HCT116 (cell line): ENCODE measurements around the gene RPL28. TPM values are rescaled to one million over a fixed set of nuclear protein-coding genes. Genes with fewer than 3 reads are reported as not detected.

Experiments used
- ATAC-seq: fragments of 200-7000 bp; cut with Tn5 transposase; 2 replicates; pipeline ENCODE4 v1.9.1; 2020; ENCODE audit warnings: mild to moderate bottlenecking, moderate library complexity
- BruUV-seq: library from RNA; stranded (reverse); fragments of 400-500 nt; replicated peaks from 2 replicates; lab custom pipeline; 2021; lab: Mats Ljungman, UMichigan
- CTCF ChIA-PET: fragments of 300-600 bp; sonication (Branson Sonifier 250); formaldehyde crosslinking; loops from one replicate; lab custom pipeline; 2021; ENCODE audit warnings: antibody characterized with exemption; lab: Charles Lee
- POLR2A ChIA-PET: fragments of 300-600, 350-600 bp; sonication (Branson Sonifier 250); formaldehyde crosslinking; loops from one replicate; lab custom pipeline; 2021; ENCODE audit warnings: antibody characterized with exemption; lab: Charles Lee
- RAD21 ChIA-PET, 2 experiments: fragments of 300-600 bp; sonication (Branson Sonifier 250); formaldehyde crosslinking; loops; one replicate each; lab custom pipeline; 2023; ENCODE audit warnings: low total read pairs in 2 of 2; ENCODE audit not compliant: uncharacterized antibody in 2 of 2, unreplicated experiment in 2 of 2, low non-redundant PET in 1 of 2; lab: Charles Lee
- DNase-seq: peaks from one replicate; pipeline ENCODE4 v3.0.0-alpha.2; 2010; ENCODE audit warnings: low read depth, low spot score
- H2AFZ ChIP-seq: fragments of 200-600 bp; shearing (Covaris generic), sonication (generic); 2 replicates; pipeline ENCODE4 v1.6.1; 2017; ENCODE audit warnings: low read depth, mixed run types, mixed read lengths, antibody characterized with exemption, low read length; ENCODE audit not compliant: poor library complexity, severe bottlenecking
- H3K27ac ChIP-seq: 2 replicates; pipeline ENCODE4 v1.5.1; 2012; ENCODE audit warnings: low read depth, low read length
- H3K27me3 ChIP-seq: fragments of 200-600 bp; sonication (generic); 2 replicates; pipeline ENCODE4 v1.6.1; 2016; ENCODE audit warnings: mixed run types, low read length, mixed read lengths; ENCODE audit not compliant: insufficient read depth
- H3K36me3 ChIP-seq, 2 experiments: fragments of 200-500 bp in 1 of 2; fragments of 200-600 bp in 1 of 2; sonication (Bioruptor generic) in 1 of 2; sonication (generic) in 1 of 2; 2 replicates each; pipeline versions ENCODE4 v1.5.1 to v1.6.1; 2014 to 2016; ENCODE audit warnings: low read length in 2 of 2, inconsistent platforms in 1 of 2, mixed read lengths in 1 of 2, mixed run types in 1 of 2; ENCODE audit not compliant: insufficient read depth in 2 of 2, control insufficient read depth in 1 of 2
- H3K4me1 ChIP-seq, 2 experiments: fragments of 200-600 bp in 1 of 2; sonication (generic) in 1 of 2; 2 replicates each; pipeline versions ENCODE4 v1.5.1 to v1.6.1; 2012 to 2017; ENCODE audit warnings: low read length in 2 of 2, inconsistent platforms in 1 of 2, mild to moderate bottlenecking in 1 of 2, mixed read lengths in 1 of 2, mixed run types in 1 of 2, moderate library complexity in 1 of 2; ENCODE audit not compliant: insufficient read depth in 2 of 2, control insufficient read depth in 1 of 2
- H3K4me2 ChIP-seq: fragments of 200-600 bp; sonication (generic); 2 replicates; pipeline ENCODE4 v1.6.1; 2017; ENCODE audit warnings: mixed run types, low read length, mixed read lengths
- H3K4me3 ChIP-seq, 2 experiments: fragments of 200-600 bp in 1 of 2; sonication (generic) in 1 of 2; replicated peaks in 1 of 2; 2 replicates each; pipeline ENCODE4 v1.5.1; 2011 to 2016; ENCODE audit warnings: low read length in 2 of 2, control low read depth in 1 of 2, low read depth in 1 of 2, mild to moderate bottlenecking in 1 of 2, mixed read lengths in 1 of 2, mixed run types in 1 of 2
- H3K79me2 ChIP-seq: fragments of 200-600 bp; sonication (generic); 2 replicates; pipeline ENCODE4 v1.6.1; 2017; ENCODE audit warnings: mild to moderate bottlenecking, mixed run types, low read length, moderate library complexity, mixed read lengths; ENCODE audit not compliant: insufficient read depth
- H3K9ac ChIP-seq: fragments of 200-600 bp; sonication (generic); 2 replicates; pipeline ENCODE4 v1.6.1; 2016; ENCODE audit warnings: low read length, mixed read lengths
- H3K9me2 ChIP-seq: fragments of 200-600 bp; sonication (generic), shearing (Covaris generic); 2 replicates; pipeline ENCODE4 v1.6.1; 2017; ENCODE audit warnings: mixed run types, mild to moderate bottlenecking, moderate library complexity; ENCODE audit not compliant: insufficient read depth
- H3K9me3 ChIP-seq, 2 experiments: fragments of 200-500 bp in 1 of 2; fragments of 200-600 bp in 1 of 2; sonication (Bioruptor generic) in 1 of 2; sonication (generic) in 1 of 2; 2 replicates each; pipeline ENCODE4 v1.6.1; 2014 to 2017; ENCODE audit warnings: low read length in 2 of 2, mixed read lengths in 2 of 2, inconsistent platforms in 1 of 2, low read depth in 1 of 2, mild to moderate bottlenecking in 1 of 2, mixed run types in 1 of 2, moderate library complexity in 1 of 2; ENCODE audit not compliant: control insufficient read depth in 1 of 2, insufficient read depth in 1 of 2
- H4K20me1 ChIP-seq: fragments of 200-600 bp; sonication (generic), shearing (Covaris generic); 2 replicates; pipeline ENCODE4 v1.6.1; 2017; ENCODE audit warnings: mixed run types, mild to moderate bottlenecking, moderate library complexity; ENCODE audit not compliant: insufficient read depth
- CTCF ChIP-seq, 3 experiments: fragments of 200-600 bp in 1 of 3; sonication (generic) in 1 of 3; IDR thresholded peaks in 2 of 3; conservative IDR thresholded peaks in 1 of 3; 2 replicates each; pipeline ENCODE4 v1.5.1; 2012 to 2017; ENCODE audit warnings: low read depth in 2 of 3, low read length in 2 of 3, antibody characterized with exemption in 1 of 3, borderline replicate concordance in 1 of 3, control low read depth in 1 of 3, mild to moderate bottlenecking in 1 of 3, mixed read lengths in 1 of 3, mixed run types in 1 of 3, moderate library complexity in 1 of 3; ENCODE audit not compliant: insufficient read depth in 1 of 3
- EGR1 ChIP-seq: IDR thresholded peaks from 2 replicates; pipeline ENCODE4 v1.6.1; 2012; ENCODE audit warnings: low read depth
- POLR2A ChIP-seq: IDR thresholded peaks from 2 replicates; pipeline ENCODE4 v1.7.0; 2011; ENCODE audit warnings: borderline replicate concordance; ENCODE audit not compliant: insufficient read depth, insufficient read length; ENCODE audit errors: extremely low read depth
- POLR2AphosphoS5 ChIP-seq: IDR thresholded peaks from 2 replicates; pipeline ENCODE4 v1.6.1; 2011; ENCODE audit warnings: mild to moderate bottlenecking, low read depth, low read length, moderate library complexity
- RAD21 ChIP-seq: IDR thresholded peaks from 2 replicates; pipeline ENCODE4 v1.6.1; 2012; ENCODE audit warnings: low read depth, mild to moderate bottlenecking
- SP1 ChIP-seq: IDR thresholded peaks from 2 replicates; pipeline ENCODE4 v1.6.1; 2012; ENCODE audit warnings: low read depth
- TCF7L2 ChIP-seq: IDR thresholded peaks from 2 replicates; pipeline ENCODE4 v1.7.0; 2011; ENCODE audit warnings: borderline replicate concordance, inconsistent platforms; ENCODE audit not compliant: insufficient read depth, insufficient read length; ENCODE audit errors: extremely low read depth
- ZNF274 ChIP-seq: fragments of 200-500 bp; sonication (Bioruptor generic); IDR thresholded peaks from 2 replicates; pipeline ENCODE4 v1.6.1; 2014; ENCODE audit warnings: mild to moderate bottlenecking, low read depth, low read length, inconsistent platforms
- intact Hi-C: fragments of 100-400 bp; cut with micrococcal nuclease; formaldehyde crosslinking; loops from 2 replicates; pipeline ENCODE4 v1.10.0; 2022
- total RNA-seq: library from RNA; stranded (reverse); gene quantifications from one replicate; pipeline ENCODE4 v1.2.1, GENCODE V29; 2021; ENCODE audit not compliant: unreplicated experiment
- TF ChIP-seq, protein P1 (sequence below): IDR thresholded peaks from 2 replicates; pipeline ENCODE4 v1.6.1; 2012
- TF ChIP-seq, protein P2 (sequence below): IDR thresholded peaks from 2 replicates; pipeline ENCODE4 v1.6.1; 2012; ENCODE audit warnings: low read depth

Gene RPL28
- total RNA-seq, 1 experiment from 2014 or later, result 3,050 TPM

- TF ChIP-seq CTCF (IDR thresholded peaks at IDR 0.05 in 2 of 3, conservative IDR thresholded peaks at IDR 0.05 in 1 of 3; ENCODE audit: borderline replicate concordance in 1 of 3, insufficient read depth in 1 of 3, low read depth in 2 of 3, low read length in 2 of 3), result no peak
- no peak for TF ChIP-seq ZNF274
Measured at GRCh38 chr19:55336101-55336500, 49.6 kb upstream of the RPL28 start (continued).

DNA sequence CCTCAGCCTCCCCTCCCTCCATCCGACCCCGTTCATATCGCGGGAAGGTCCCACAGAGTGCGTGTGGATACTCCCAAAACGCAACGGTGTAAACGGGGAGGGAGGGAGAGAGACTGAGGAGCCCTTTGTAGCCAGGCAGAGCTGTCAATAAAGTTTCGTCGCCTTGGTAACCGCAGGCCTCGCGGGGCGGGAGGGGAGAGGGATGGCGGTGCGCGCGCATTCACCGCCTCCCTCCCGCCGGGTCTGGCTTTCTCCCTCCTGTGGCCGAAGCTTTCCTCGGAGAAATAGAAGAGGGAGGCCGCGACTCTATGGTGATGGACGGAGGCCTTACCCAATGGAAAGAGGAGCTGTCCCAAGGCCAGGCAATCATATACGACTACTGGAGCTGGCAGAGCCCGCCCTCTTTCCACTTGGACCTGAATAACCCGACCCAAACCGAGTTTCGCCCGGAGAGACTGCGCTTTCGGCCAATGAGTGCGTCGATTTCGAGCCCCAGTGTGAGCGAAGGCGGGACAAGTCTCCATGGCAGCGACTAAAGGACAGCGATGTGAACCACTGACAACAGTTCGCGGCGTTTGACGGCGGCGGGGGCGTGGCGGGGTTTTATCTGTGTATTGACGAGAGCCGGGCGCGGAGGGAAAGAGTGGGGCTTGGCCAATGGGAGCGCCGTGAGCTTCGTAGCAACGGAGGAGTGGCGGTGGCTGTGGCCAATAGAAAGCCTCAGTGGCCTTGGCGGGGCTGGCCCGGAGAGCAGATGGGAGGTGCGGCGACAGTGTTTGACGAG is 46.4 kb upstream of the RPL28 start, which contains the start of gene KMT5C:
TSS of gene KMT5C (plus strand) at position 772 of the 784 bp plus-strand sequence. CDS start 2,061 bp downstream, outside the sequence.
- peak within 1 kb of the TSS; percentile 70 for H2AFZ ChIP-seq
- ATAC-seq (peak; percentile 85), DNase-seq (peak; percentile 100)
- ChIA-PET POLR2A (interaction anchor here (0.6 to 1.6 kb wide), 16 partner anchors 10 to 235 kb away, joined by 3 to 18 read pairs (median 4); partner anchors contain the start of genes HSPBP1, PPP6R1, PTPRH and TMEM238), CTCF (interaction anchor here (0.7 to 1.5 kb wide), 6 partner anchors 10 to 198 kb away, joined by 3 to 15 read pairs (median 4); partner anchors contain the start of gene HSPBP1), RAD21 (interaction anchor here in 1 of 2 experiments (1.3 kb wide), 1 partner anchor 45 kb away, joined by 4 read pairs; the partner anchor contains the start of gene TMEM238)
- intact Hi-C loops, result loop anchor here (2.0 kb wide), 1 partner anchor 46 kb away; the partner anchor contains the start of genes RPL28 and TMEM238
- peaks cover 9 to 33% of the 10 kb centered on the region in 2 experiments for H3K4me1 ChIP-seq
- peak within 1 kb of the TSS; percentile 85 for H3K9ac ChIP-seq
- TF ChIP-seq RAD21, result no peak
- peak; percentile 99 for TF ChIP-seq SP1
- TF ChIP-seq ZNF274, result no peak
- peak; percentile 73 for TF ChIP-seq TCF7L2
- TF ChIP-seq CTCF (IDR thresholded peaks at IDR 0.05 in 2 of 3, conservative IDR thresholded peaks at IDR 0.05 in 1 of 3; ENCODE audit: borderline replicate concordance in 1 of 3, insufficient read depth in 1 of 3, low read depth in 2 of 3, low read length in 2 of 3), result 0 out of 6 replicates have a peak, but pooled peaks of 1 of the 3 experiments have one; percentile 17
- peak; percentile 31 for TF ChIP-seq POLR2A
- TF ChIP-seq POLR2AphosphoS5, result peak; percentile 45
- peak; percentile 86 for TF ChIP-seq EGR1
- TF ChIP-seq, protein P1, sequence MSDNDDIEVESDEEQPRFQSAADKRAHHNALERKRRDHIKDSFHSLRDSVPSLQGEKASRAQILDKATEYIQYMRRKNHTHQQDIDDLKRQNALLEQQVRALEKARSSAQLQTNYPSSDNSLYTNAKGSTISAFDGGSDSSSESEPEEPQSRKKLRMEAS, result no peak
- TF ChIP-seq, protein P2, sequence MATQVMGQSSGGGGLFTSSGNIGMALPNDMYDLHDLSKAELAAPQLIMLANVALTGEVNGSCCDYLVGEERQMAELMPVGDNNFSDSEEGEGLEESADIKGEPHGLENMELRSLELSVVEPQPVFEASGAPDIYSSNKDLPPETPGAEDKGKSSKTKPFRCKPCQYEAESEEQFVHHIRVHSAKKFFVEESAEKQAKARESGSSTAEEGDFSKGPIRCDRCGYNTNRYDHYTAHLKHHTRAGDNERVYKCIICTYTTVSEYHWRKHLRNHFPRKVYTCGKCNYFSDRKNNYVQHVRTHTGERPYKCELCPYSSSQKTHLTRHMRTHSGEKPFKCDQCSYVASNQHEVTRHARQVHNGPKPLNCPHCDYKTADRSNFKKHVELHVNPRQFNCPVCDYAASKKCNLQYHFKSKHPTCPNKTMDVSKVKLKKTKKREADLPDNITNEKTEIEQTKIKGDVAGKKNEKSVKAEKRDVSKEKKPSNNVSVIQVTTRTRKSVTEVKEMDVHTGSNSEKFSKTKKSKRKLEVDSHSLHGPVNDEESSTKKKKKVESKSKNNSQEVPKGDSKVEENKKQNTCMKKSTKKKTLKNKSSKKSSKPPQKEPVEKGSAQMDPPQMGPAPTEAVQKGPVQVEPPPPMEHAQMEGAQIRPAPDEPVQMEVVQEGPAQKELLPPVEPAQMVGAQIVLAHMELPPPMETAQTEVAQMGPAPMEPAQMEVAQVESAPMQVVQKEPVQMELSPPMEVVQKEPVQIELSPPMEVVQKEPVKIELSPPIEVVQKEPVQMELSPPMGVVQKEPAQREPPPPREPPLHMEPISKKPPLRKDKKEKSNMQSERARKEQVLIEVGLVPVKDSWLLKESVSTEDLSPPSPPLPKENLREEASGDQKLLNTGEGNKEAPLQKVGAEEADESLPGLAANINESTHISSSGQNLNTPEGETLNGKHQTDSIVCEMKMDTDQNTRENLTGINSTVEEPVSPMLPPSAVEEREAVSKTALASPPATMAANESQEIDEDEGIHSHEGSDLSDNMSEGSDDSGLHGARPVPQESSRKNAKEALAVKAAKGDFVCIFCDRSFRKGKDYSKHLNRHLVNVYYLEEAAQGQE, result no peak
- H4K20me1 ChIP-seq, result no peaks in the 10 kb centered on the region
- H3K9me2 ChIP-seq, result no peaks in the 10 kb centered on the region
- H3K79me2 ChIP-seq, result peaks cover 9% of the 10 kb centered on the region; the same call in 1 of the 2 replicates
- peak within 1 kb of the TSS; percentile 74 to 83 for H3K4me3 ChIP-seq
- no TSS peak for BruUV-seq
- H3K36me3 ChIP-seq, result peaks cover 4 to 5% of the 10 kb centered on the region in 2 experiments; a peak in 3 of 4 replicates
- no peaks in the 10 kb centered on the region for H3K9me3 ChIP-seq
- peak within 1 kb of the TSS; percentile 98 for H3K4me2 ChIP-seq
- no peaks in the 10 kb centered on the region for H3K27me3 ChIP-seq
- H3K27ac ChIP-seq, result peak within 1 kb of the TSS; percentile 92
